ENCODE data around the gene MZT2B. TPM values are rescaled to one million over a fixed set of nuclear protein-coding genes. Genes with fewer than 3 reads are reported as not detected.
"Not testable (repeated sequence)": the region's sequence is repeated elsewhere in the genome, so short reads cannot be mapped to it uniquely, and the experiment has no call there.

Gene MZT2B
- total RNA-seq, 2 donors from 2014 or later, result 161 to 195 TPM

- DNase-seq (ENCODE audit: low spot score); H3K27me3 ChIP-seq (replicated peaks; ENCODE audit: insufficient read depth); H3K4me1 ChIP-seq (replicated peaks); H3K36me3 ChIP-seq; H3K9me3 ChIP-seq; H3K27ac ChIP-seq; intact Hi-C loops (cut with DNase I); H3K4me3 ChIP-seq: not testable (repeated sequence)
- WGBS, result 83% methylated on average over 11 of the region's 13 CpGs
Observed at GRCh38 chr2:130196052-130196451, 14.0 kb downstream of the MZT2B start.

GRCh38 chr2:130198343-130198742 is 16.3 kb downstream of the MZT2B start, which contains the start of gene TUBA3E:
Gene TUBA3E (minus strand): TSS chr2:130198439. CDS start chr2:130198360, 79 bp downstream.
- no CpG with 5 or more reads among the region's 26 CpGs for WGBS
- TF ChIP-seq CTCF (IDR thresholded peaks at IDR 0.05), result no peak
- TF ChIP-seq POLR2AphosphoS5 (IDR thresholded peaks at IDR 0.05), result no peak
- TF ChIP-seq POLR2A (IDR thresholded peaks at IDR 0.05), result no peak
- intact Hi-C loops (cut with DNase I), result no loop called here

GRCh38 chr2:130202518-130202917 is 20.5 kb downstream of the MZT2B start:
- H3K4me1 ChIP-seq (replicated peaks); H3K27ac ChIP-seq; DNase-seq (ENCODE audit: low spot score); H3K9me3 ChIP-seq; H3K27me3 ChIP-seq (replicated peaks; ENCODE audit: insufficient read depth); H3K4me3 ChIP-seq; H3K36me3 ChIP-seq; intact Hi-C loops (cut with DNase I): not testable (repeated sequence)
- WGBS, result 67% methylated on average over 2 of the region's 7 CpGs

More at GRCh38 chr2:130198343-130198742, 16.3 kb downstream of the MZT2B start, which contains the start of gene TUBA3E:
- Histone ChIP-seq H3K27ac (no peak within 1 kb of the TSS), H3K9me3 (no peaks in the 10 kb centered on the region), H3K27me3 (replicated peaks; ENCODE audit: insufficient read depth) (no peaks in the 10 kb centered on the region), H3K36me3 (no peaks in the 10 kb centered on the region), H3K4me1 (replicated peaks) (no peaks in the 10 kb centered on the region), H3K4me3 (no peak within 1 kb of the TSS)
- no peak for DNase-seq (ENCODE audit: low spot score)

GRCh38 chr2:130203150-130203549 is 21.1 kb downstream of the MZT2B start:
- intact Hi-C loops (cut with DNase I); H3K27me3 ChIP-seq (replicated peaks; ENCODE audit: insufficient read depth); H3K4me3 ChIP-seq; H3K9me3 ChIP-seq; DNase-seq (ENCODE audit: low spot score); H3K4me1 ChIP-seq (replicated peaks); H3K36me3 ChIP-seq; H3K27ac ChIP-seq: not testable (repeated sequence)
- WGBS, result 87% methylated on average over 2 of the region's 3 CpGs

GRCh38 chr2:130207051-130207450 is 25.0 kb downstream of the MZT2B start:
- H3K9me3 ChIP-seq; H3K27ac ChIP-seq; H3K36me3 ChIP-seq; H3K4me3 ChIP-seq; H3K4me1 ChIP-seq (replicated peaks); intact Hi-C loops (cut with DNase I); H3K27me3 ChIP-seq (replicated peaks; ENCODE audit: insufficient read depth); DNase-seq (ENCODE audit: low spot score): not testable (repeated sequence)
- WGBS, result 85% methylated on average over 13 of the region's 13 CpGs

- H3K4me3 ChIP-seq; H3K9me3 ChIP-seq; H3K27ac ChIP-seq; intact Hi-C loops (cut with DNase I); H3K36me3 ChIP-seq; H3K4me1 ChIP-seq (replicated peaks); DNase-seq (ENCODE audit: low spot score); H3K27me3 ChIP-seq (replicated peaks; ENCODE audit: insufficient read depth): not testable (repeated sequence)
- 72% methylated on average over 2 of the region's 2 CpGs for WGBS
Observed at GRCh38 chr2:130219147-130219546, 37.1 kb downstream of the MZT2B start.

- H3K4me1 ChIP-seq (replicated peaks); DNase-seq (ENCODE audit: low spot score); H3K36me3 ChIP-seq; intact Hi-C loops (cut with DNase I); H3K27ac ChIP-seq; H3K27me3 ChIP-seq (replicated peaks; ENCODE audit: insufficient read depth); H3K9me3 ChIP-seq; H3K4me3 ChIP-seq: not testable (repeated sequence)
- WGBS, result 48% methylated on average over 1 of the region's 1 CpG
Observed at GRCh38 chr2:130220505-130220904, 38.4 kb downstream of the MZT2B start.

- intact Hi-C loops (cut with DNase I), result not testable (repeated sequence)
Observed at GRCh38 chr2:130222523-130222922, 40.5 kb downstream of the MZT2B start.

GRCh38 chr2:130228005-130228404 is 45.9 kb downstream of the MZT2B start:
- H3K4me1 ChIP-seq (replicated peaks); H3K36me3 ChIP-seq; H3K27me3 ChIP-seq (replicated peaks; ENCODE audit: insufficient read depth); H3K27ac ChIP-seq; H3K4me3 ChIP-seq; H3K9me3 ChIP-seq; intact Hi-C loops (cut with DNase I); DNase-seq (ENCODE audit: low spot score): not testable (repeated sequence)
- WGBS, result 91% methylated on average over 19 of the region's 21 CpGs

More at GRCh38 chr2:130222523-130222922, 40.5 kb downstream of the MZT2B start:
- DNase-seq (ENCODE audit: low spot score); H3K36me3 ChIP-seq; H3K27me3 ChIP-seq (replicated peaks; ENCODE audit: insufficient read depth); H3K9me3 ChIP-seq; H3K4me1 ChIP-seq (replicated peaks); H3K27ac ChIP-seq; H3K4me3 ChIP-seq: not testable (repeated sequence)
- WGBS, result 46% methylated on average over 4 of the region's 4 CpGs

- H3K9me3 ChIP-seq; H3K4me1 ChIP-seq (replicated peaks); intact Hi-C loops (cut with DNase I); H3K27ac ChIP-seq; H3K36me3 ChIP-seq; DNase-seq (ENCODE audit: low spot score); H3K4me3 ChIP-seq; H3K27me3 ChIP-seq (replicated peaks; ENCODE audit: insufficient read depth): not testable (repeated sequence)
- 87% methylated on average over 69 of the region's 69 CpGs for WGBS
Observed at GRCh38 chr2:130228467-130229160, 46.6 kb downstream of the MZT2B start.

GRCh38 chr2:130229161-130229510 is 47.1 kb downstream of the MZT2B start:
- H3K36me3 ChIP-seq; H3K4me1 ChIP-seq (replicated peaks); DNase-seq (ENCODE audit: low spot score); H3K27ac ChIP-seq; H3K9me3 ChIP-seq; H3K4me3 ChIP-seq; intact Hi-C loops (cut with DNase I); H3K27me3 ChIP-seq (replicated peaks; ENCODE audit: insufficient read depth): not testable (repeated sequence)
- WGBS, result 49% methylated on average over 48 of the region's 48 CpGs

- DNase-seq (ENCODE audit: low spot score); H3K27ac ChIP-seq; H3K4me1 ChIP-seq (replicated peaks); H3K27me3 ChIP-seq (replicated peaks; ENCODE audit: insufficient read depth); H3K36me3 ChIP-seq; H3K4me3 ChIP-seq; H3K9me3 ChIP-seq; intact Hi-C loops (cut with DNase I): not testable (repeated sequence)
- WGBS, result 93% methylated on average over 18 of the region's 18 CpGs
Observed at GRCh38 chr2:130230376-130230775, 48.3 kb downstream of the MZT2B start.
